Stomach smooth muscle (tissue), 2 donors: Measurements from ENCODE around the gene METTL25.

Experiments
- H3K27ac ChIP-seq: one replicate; pipeline ENCODE4 v1.7.0; 2013; ENCODE audit warnings: mild to moderate bottlenecking, low read length, inconsistent platforms
- H3K27me3 ChIP-seq, 2 donors: one replicate each; pipeline ENCODE4 v1.7.0; 2013; ENCODE audit warnings: low read length in 2 of 2; ENCODE audit not compliant: insufficient read depth in 2 of 2, control insufficient read depth in 1 of 2
- H3K36me3 ChIP-seq, 2 donors: one replicate each; pipeline ENCODE4 v1.7.0; 2013; ENCODE audit warnings: low read length in 2 of 2; ENCODE audit not compliant: control insufficient read depth in 2 of 2, insufficient read depth in 2 of 2
- H3K4me1 ChIP-seq: one replicate; pipeline ENCODE4 v1.7.0; 2013; ENCODE audit warnings: low read length; ENCODE audit not compliant: control insufficient read depth, insufficient read depth
- H3K4me3 ChIP-seq, 2 donors: one replicate each; pipeline ENCODE4 v1.7.0; 2013; ENCODE audit warnings: low read length in 2 of 2
- H3K9ac ChIP-seq, 2 donors: one replicate each; pipeline ENCODE4 v1.7.0; 2013; ENCODE audit warnings: low read length in 2 of 2, mild to moderate bottlenecking in 1 of 2
- H3K9me3 ChIP-seq, 2 donors: one replicate each; pipeline ENCODE4 v1.7.0; 2013; ENCODE audit warnings: low read length in 2 of 2; ENCODE audit not compliant: control insufficient read depth in 2 of 2
- donor health status: healthy.
- donor health status: Pancreatic carcinoma.

Gene METTL25

GRCh38 chr12:82406651-82407050, 48.3 kb downstream of the METTL25 start:
- Histone ChIP-seq H3K36me3 (no peaks in the 10 kb centered on the region), H3K27me3 (no peaks in the 10 kb centered on the region), H3K4me3 (no peak overlapping the region), H3K27ac (no peak overlapping the region), H3K9me3 (no peaks in the 10 kb centered on the region), H3K9ac (no peak overlapping the region), H3K4me1 (no peaks in the 10 kb centered on the region)

- Histone ChIP-seq H3K9me3 (no peaks in the 10 kb centered on the region), H3K9ac (no peak overlapping the region), H3K27ac (no peak overlapping the region), H3K4me1 (no peaks in the 10 kb centered on the region), H3K4me3 (no peak overlapping the region), H3K27me3 (no peaks in the 10 kb centered on the region), H3K36me3 (no peaks in the 10 kb centered on the region)
Observed at GRCh38 chr12:82407481-82407880, 49.2 kb downstream of the METTL25 start.

- no peak overlapping the region for H3K4me3 ChIP-seq
- no peaks in the 10 kb centered on the region for H3K4me1 ChIP-seq
- H3K27ac ChIP-seq = no peak overlapping the region
- no peaks in the 10 kb centered on the region for H3K9me3 ChIP-seq
- H3K36me3 ChIP-seq = no peaks in the 10 kb centered on the region
- H3K27me3 ChIP-seq = no peaks in the 10 kb centered on the region
- no peak overlapping the region for H3K9ac ChIP-seq
Observed at GRCh38 chr12:82408844-82409243, 50.5 kb downstream of the METTL25 start.

DNA sequence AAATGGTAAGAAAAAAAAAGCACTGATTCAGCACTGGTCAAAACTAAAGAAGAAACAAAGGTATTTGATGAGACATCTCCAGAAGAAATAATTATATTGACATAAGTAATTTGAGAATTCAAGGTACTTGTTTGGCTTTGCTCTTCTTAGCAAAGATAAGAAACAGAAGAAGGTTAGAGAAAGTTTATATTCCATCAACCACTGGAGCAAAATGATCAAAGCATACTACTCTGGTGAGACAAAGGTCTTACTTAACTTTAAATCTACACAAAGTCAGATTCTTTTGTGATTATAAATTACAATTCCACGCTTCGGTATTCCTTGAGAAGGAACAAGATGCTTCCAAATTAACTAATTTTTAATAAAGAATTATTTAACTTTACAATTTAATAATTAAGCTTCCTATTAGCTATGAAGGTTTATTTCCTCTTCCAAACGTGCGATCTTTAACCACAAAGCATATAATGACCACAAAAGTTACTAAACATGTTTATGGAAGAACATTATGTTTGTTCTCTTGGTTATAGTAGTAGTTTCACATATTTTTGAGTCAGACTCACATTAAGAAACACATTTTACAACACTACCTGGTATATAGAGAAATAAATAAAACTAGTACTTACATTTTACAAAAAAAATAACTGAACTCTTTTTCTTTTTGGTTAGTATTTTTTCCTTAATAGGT, 53.4 kb downstream of the METTL25 start:
- no peak overlapping the region for H3K4me3 ChIP-seq
- no peaks in the 10 kb centered on the region for H3K36me3 ChIP-seq
- H3K9me3 ChIP-seq = no peaks in the 10 kb centered on the region
- no peak overlapping the region for H3K9ac ChIP-seq
- H3K27ac ChIP-seq = no peak overlapping the region
- no peaks in the 10 kb centered on the region for H3K27me3 ChIP-seq
- H3K4me1 ChIP-seq = no peaks in the 10 kb centered on the region

DNA sequence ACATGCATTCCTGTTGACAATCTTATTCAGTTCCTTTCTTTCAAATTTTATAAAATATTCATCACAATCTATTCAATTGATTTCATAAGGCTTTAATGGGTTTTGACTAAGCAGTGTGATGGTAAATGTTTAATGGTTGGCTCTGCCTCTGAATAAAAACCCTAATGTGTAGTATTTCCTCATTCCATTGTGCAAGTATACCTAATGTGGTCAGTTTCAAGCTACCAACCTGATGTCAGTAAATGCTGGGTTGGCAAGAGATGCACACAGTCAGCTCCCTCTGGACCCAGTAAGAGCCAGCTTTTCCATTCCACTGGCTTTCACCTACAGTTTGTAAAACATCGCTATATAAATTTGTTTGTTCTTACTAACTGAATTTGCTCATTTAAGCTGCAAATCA, 53.9 kb downstream of the METTL25 start:
- H3K36me3 ChIP-seq = no peaks in the 10 kb centered on the region
- no peaks in the 10 kb centered on the region for H3K4me1 ChIP-seq
- no peak overlapping the region for H3K27ac ChIP-seq
- H3K9me3 ChIP-seq = no peaks in the 10 kb centered on the region
- H3K27me3 ChIP-seq = no peaks in the 10 kb centered on the region
- no peak overlapping the region for H3K9ac ChIP-seq
- H3K4me3 ChIP-seq = no peak overlapping the region

GRCh38 chr12:82414044-82414443, 55.7 kb downstream of the METTL25 start:
- no peak overlapping the region for H3K9ac ChIP-seq
- no peaks in the 10 kb centered on the region for H3K9me3 ChIP-seq
- H3K27ac ChIP-seq = no peak overlapping the region
- H3K36me3 ChIP-seq = no peaks in the 10 kb centered on the region
- no peaks in the 10 kb centered on the region for H3K4me1 ChIP-seq
- H3K27me3 ChIP-seq = no peaks in the 10 kb centered on the region
- H3K4me3 ChIP-seq = no peak overlapping the region

- Histone ChIP-seq H3K9me3 (no peaks in the 10 kb centered on the region), H3K9ac (no peak overlapping the region), H3K4me3 (no peak overlapping the region), H3K4me1 (no peaks in the 10 kb centered on the region), H3K27ac (no peak overlapping the region), H3K27me3 (no peaks in the 10 kb centered on the region), H3K36me3 (no peaks in the 10 kb centered on the region)
Observed at GRCh38 chr12:82414926-82415325, 56.6 kb downstream of the METTL25 start.

DNA sequence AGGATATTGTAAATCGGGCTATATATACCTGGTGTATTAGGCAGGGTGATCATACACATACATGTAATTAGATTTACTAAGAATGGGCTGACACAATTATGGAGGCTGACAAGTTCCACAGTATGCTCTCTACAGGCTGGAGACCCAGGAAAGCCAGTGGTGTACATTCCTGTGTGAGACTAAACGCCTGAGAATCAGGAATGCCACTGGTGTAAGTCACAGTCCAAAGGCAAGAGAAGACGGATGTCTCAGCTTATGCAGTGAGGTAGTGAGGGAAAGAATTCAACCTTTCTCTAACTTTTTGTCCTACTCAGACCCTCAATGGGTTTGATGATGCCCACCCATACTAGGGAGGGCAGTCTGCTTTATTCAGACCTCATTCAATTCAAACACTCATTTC, 57.1 kb downstream of the METTL25 start:
- Histone ChIP-seq H3K9me3 (no peaks in the 10 kb centered on the region), H3K4me1 (no peaks in the 10 kb centered on the region), H3K27me3 (no peaks in the 10 kb centered on the region), H3K4me3 (no peak overlapping the region), H3K36me3 (no peaks in the 10 kb centered on the region), H3K9ac (no peak overlapping the region), H3K27ac (no peak overlapping the region)

DNA sequence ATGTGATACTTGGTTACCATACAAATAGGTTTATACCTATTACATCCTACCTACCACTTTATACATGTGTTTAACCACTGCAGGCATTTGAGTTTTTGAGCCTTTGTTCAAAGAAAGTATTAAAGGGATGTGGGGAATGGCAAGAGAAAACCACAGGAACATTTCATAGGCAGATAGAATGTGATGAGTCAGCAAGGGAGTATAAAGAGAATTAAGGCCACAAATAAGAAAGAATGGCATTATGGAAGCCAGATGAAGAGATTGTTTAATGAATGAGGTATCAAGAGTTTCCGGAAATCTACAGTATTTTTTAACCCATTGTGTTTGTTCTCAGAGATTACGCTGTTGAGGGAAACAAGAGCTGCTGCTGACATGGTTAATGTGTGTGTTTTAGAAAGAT, 66.9 kb downstream of the METTL25 start:
- no peak overlapping the region for H3K4me3 ChIP-seq
- no peaks in the 10 kb centered on the region for H3K27me3 ChIP-seq
- no peak overlapping the region for H3K27ac ChIP-seq
- H3K9me3 ChIP-seq = no peaks in the 10 kb centered on the region
- no peaks in the 10 kb centered on the region for H3K36me3 ChIP-seq
- no peak overlapping the region for H3K9ac ChIP-seq
- H3K4me1 ChIP-seq = no peaks in the 10 kb centered on the region

DNA sequence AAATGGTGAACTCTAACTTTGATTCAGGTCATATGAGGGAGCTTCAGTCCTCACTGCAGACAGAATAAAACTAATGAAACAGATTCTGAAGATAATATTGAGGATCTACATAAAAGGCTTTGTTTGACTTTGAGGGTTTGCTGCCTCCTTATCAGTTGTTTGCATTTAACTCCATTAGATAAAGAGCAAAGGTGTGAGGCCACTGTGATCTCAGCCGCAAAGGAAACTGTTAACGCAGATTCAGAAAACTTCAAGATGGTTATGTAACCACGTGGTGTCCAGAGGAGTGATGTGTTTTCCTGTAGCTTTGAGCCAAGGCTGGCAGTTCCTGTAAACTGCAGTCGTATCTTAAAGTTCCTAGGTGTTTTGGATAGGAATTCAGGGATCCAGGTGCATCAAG, 67.8 kb downstream of the METTL25 start:
- no peaks in the 10 kb centered on the region for H3K4me1 ChIP-seq
- no peak overlapping the region for H3K27ac ChIP-seq
- no peaks in the 10 kb centered on the region for H3K36me3 ChIP-seq
- no peak overlapping the region for H3K9ac ChIP-seq
- H3K4me3 ChIP-seq = no peak overlapping the region
- H3K9me3 ChIP-seq = no peaks in the 10 kb centered on the region
- H3K27me3 ChIP-seq = no peaks in the 10 kb centered on the region

GRCh38 chr12:82426586-82426985, 68.3 kb downstream of the METTL25 start:
- Histone ChIP-seq H3K36me3 (no peaks in the 10 kb centered on the region), H3K9me3 (no peaks in the 10 kb centered on the region), H3K4me1 (no peaks in the 10 kb centered on the region), H3K27me3 (no peaks in the 10 kb centered on the region), H3K4me3 (no peak overlapping the region), H3K27ac (no peak overlapping the region), H3K9ac (no peak overlapping the region)
